HG02763 (cell line): ENCODE results near the gene ST14.

Experiments
- ATAC-seq: cut with Tn5 transposase; IDR thresholded peaks from one replicate; pipeline ENCODE4 v1.9.1; 2021; ENCODE audit warnings: mild to moderate bottlenecking, moderate library complexity; ENCODE audit not compliant: unreplicated experiment

Gene ST14

GRCh38 chr11:130159657-130160497 is at the start of gene ST14:
Gene ST14 (plus strand): TSS chr11:130159782. CDS start chr11:130159980, 198 bp downstream.
- no peak for ATAC-seq

- no peak for ATAC-seq
These were observed 49.1 kb upstream of the ST14 start for GRCh38 chr11:130110339-130111108.

GRCh38 chr11:130112071-130112830 is 47.3 kb upstream of the ST14 start:
- no peak for ATAC-seq

GRCh38 chr11:130114281-130114680 is 45.3 kb upstream of the ST14 start:
- no peak for ATAC-seq

GRCh38 chr11:130114726-130115125 is 44.9 kb upstream of the ST14 start:
- no peak for ATAC-seq

- no peak for ATAC-seq
These were observed 44.4 kb upstream of the ST14 start for GRCh38 chr11:130115218-130115617.

- ATAC-seq, result peak; percentile 69
These were observed 41.4 kb upstream of the ST14 start for GRCh38 chr11:130118165-130118564.

- ATAC-seq, result peak; percentile 50
These were observed 40.8 kb upstream of the ST14 start for GRCh38 chr11:130118636-130119387.

- ATAC-seq, result no peak
These were observed 39.5 kb upstream of the ST14 start for GRCh38 chr11:130120045-130120444.

- no peak for ATAC-seq
These were observed 38.1 kb upstream of the ST14 start for GRCh38 chr11:130121445-130121978.

- no peak for ATAC-seq
These were observed 37.4 kb upstream of the ST14 start for GRCh38 chr11:130122141-130122575.

GRCh38 chr11:130123414-130124040 is 36.1 kb upstream of the ST14 start:
- no peak for ATAC-seq

- no peak for ATAC-seq
These were observed 35.5 kb upstream of the ST14 start for GRCh38 chr11:130124096-130124495.

- ATAC-seq, result no peak
These were observed 33.9 kb upstream of the ST14 start for GRCh38 chr11:130125638-130126037.

- no peak for ATAC-seq
These were observed 33.1 kb upstream of the ST14 start for GRCh38 chr11:130126516-130126915.

- ATAC-seq, result no peak
These were observed 32.1 kb upstream of the ST14 start for GRCh38 chr11:130127509-130127908.

- no peak for ATAC-seq
These were observed 31.0 kb upstream of the ST14 start for GRCh38 chr11:130128626-130129025.

- ATAC-seq, result no peak
These were observed 29.7 kb upstream of the ST14 start for GRCh38 chr11:130129922-130130321.

GRCh38 chr11:130131961-130132850 is 27.4 kb upstream of the ST14 start:
- ATAC-seq, result no peak
